K562 (cell line): ENCODE results near the gene NGDN. TPM values are rescaled to one million over a fixed set of nuclear protein-coding genes. Genes with fewer than 3 reads are reported as not detected.

Experiments used
- ATAC-seq: fragments of 200-7000 bp; cut with Tn5 transposase; 3 replicates; pipeline ENCODE4 v1.9.1; 2020; ENCODE audit warnings: moderate library complexity
- BruUV-seq: library from RNA; stranded (reverse); fragments of 400-500 nt; replicated peaks from 2 replicates; lab custom pipeline; 2021; lab: Mats Ljungman, UMichigan
- CTCF ChIA-PET: fragments of 300-600 bp; formaldehyde crosslinking; extraction: SDS; loops from one replicate; lab custom pipeline; 2021; ENCODE audit warnings: low intra/inter-chr PET ratio; lab: Yijun Ruan, JAX
- POLR2A ChIA-PET: fragments of 300-600, 350-650 bp; sonication (Branson Sonifier 250); formaldehyde crosslinking; extraction: SDS; loops from one replicate; lab custom pipeline; 2021; ENCODE audit warnings: antibody characterized with exemption, inconsistent platforms; lab: Yijun Ruan, JAX
- DNase-seq, 4 experiments: peaks; one replicate each; pipeline versions ENCODE4 v3.0.0 to v3.0.0-alpha.2; 2011 to 2018; ENCODE audit warnings: low spot score in 3 of 4, mixed read lengths in 3 of 4; ENCODE audit errors: extremely low read depth in 1 of 4
- FAIRE-seq: peaks from 2 replicates; lab custom pipeline; 2011; peaks lifted over from hg19 to GRCh38; lab: Jason Lieb, UNC
- H2AFZ ChIP-seq: 2 replicates; pipeline ENCODE4 v1.6.0; 2011; ENCODE audit warnings: low read depth, low read length, control low read depth, inconsistent platforms
- H3K27ac ChIP-seq: fragments of 200-600 bp; 3 replicates; pipeline ENCODE4 v1.8.0; 2011; ENCODE audit warnings: low read depth, mild to moderate bottlenecking, control low read depth, inconsistent platforms, low read length, moderate library complexity, mixed read lengths; ENCODE audit errors: extremely low read depth
- H3K27me3 ChIP-seq, 2 experiments: fragments of 300-600 bp in 1 of 2; 2 replicates in 1 of 2; 3 replicates in 1 of 2; pipeline versions ENCODE4 v1.6.0 to v1.8.0; 2011; ENCODE audit warnings: inconsistent platforms in 2 of 2, low read length in 2 of 2, mild to moderate bottlenecking in 1 of 2, mixed read lengths in 1 of 2, moderate library complexity in 1 of 2; ENCODE audit not compliant: control insufficient read depth in 2 of 2, insufficient read depth in 2 of 2
- H3K36me3 ChIP-seq: fragments of 300-600 bp; 3 replicates; pipeline ENCODE4 v1.8.0; 2011; ENCODE audit warnings: mild to moderate bottlenecking, low read length, inconsistent platforms; ENCODE audit not compliant: control insufficient read depth, insufficient read depth
- H3K4me1 ChIP-seq, 2 experiments: fragments of 200-600 bp in 1 of 2; replicated peaks in 1 of 2; 2 replicates in 1 of 2; 3 replicates in 1 of 2; pipeline versions ENCODE4 v1.5.1 to v1.8.0; 2011; ENCODE audit warnings: inconsistent platforms in 2 of 2, low read length in 2 of 2, mild to moderate bottlenecking in 1 of 2, mixed read lengths in 1 of 2, moderate library complexity in 1 of 2; ENCODE audit not compliant: control insufficient read depth in 2 of 2, insufficient read depth in 2 of 2
- H3K4me2 ChIP-seq: 2 replicates; pipeline ENCODE4 v1.6.1; 2011; ENCODE audit warnings: low read length, control low read depth, inconsistent platforms, mixed read lengths; ENCODE audit not compliant: insufficient read depth
- H3K4me3 ChIP-seq: fragments of 200-600 bp; sonication (generic), shearing (Covaris generic); 2 replicates; pipeline ENCODE4 v1.5.1; 2016; ENCODE audit warnings: control low read depth, inconsistent platforms
- H3K79me2 ChIP-seq: fragments of 200-600 bp; 3 replicates; pipeline ENCODE4 v1.8.0; 2011; ENCODE audit warnings: low read length, inconsistent platforms; ENCODE audit not compliant: control insufficient read depth, insufficient read depth
- H3K9ac ChIP-seq, 2 experiments: 2 replicates each; pipeline versions ENCODE4 v1.6.0 to v1.6.1; 2011; ENCODE audit warnings: low read depth in 2 of 2, low read length in 2 of 2, control low read depth in 1 of 2, inconsistent platforms in 1 of 2, mild to moderate bottlenecking in 1 of 2, mixed read lengths in 1 of 2; ENCODE audit not compliant: insufficient read depth in 1 of 2
- H3K9me1 ChIP-seq: one replicate; pipeline ENCODE4 v1.6.0; 2011; ENCODE audit warnings: inconsistent platforms, mild to moderate bottlenecking, low read length, moderate library complexity; ENCODE audit not compliant: control insufficient read depth, insufficient read depth
- H3K9me3 ChIP-seq: replicated peaks from 2 replicates; pipeline ENCODE4 v1.5.1; 2011; ENCODE audit warnings: low read depth, low read length, inconsistent platforms; ENCODE audit not compliant: control insufficient read depth, insufficient read depth
- H4K20me1 ChIP-seq: replicated peaks from 2 replicates; pipeline ENCODE4 v1.6.1; 2011; ENCODE audit warnings: low read length, inconsistent platforms, mixed read lengths; ENCODE audit not compliant: control insufficient read depth, insufficient read depth
- CSDE1 ChIP-seq, 2 experiments: fragments of 450-650 bp; IDR thresholded peaks; 2 replicates each; pipeline ENCODE4 v1.6.1; 2016; ENCODE audit warnings: mild to moderate bottlenecking in 1 of 2
- DMBX1 ChIP-seq: fragments of 250-450 bp; sonication (Bioruptor Pico); IDR thresholded peaks from 2 replicates; pipeline ENCODE4 v1.8.0; 2022; ENCODE audit warnings: inconsistent platforms, mild to moderate bottlenecking, moderate library complexity, borderline replicate concordance
- ZBTB17 ChIP-seq: fragments of 450-650 bp; formaldehyde crosslinking; IDR thresholded peaks from 2 replicates; pipeline ENCODE4 v1.4.0; 2020; ENCODE audit warnings: mild to moderate bottlenecking
- ZNF431 ChIP-seq: sonication (generic); formaldehyde crosslinking; IDR thresholded peaks from 2 replicates; pipeline ENCODE4 v1.8.0; 2022; ENCODE audit warnings: mild to moderate bottlenecking, missing genetic modification reagents
- ZNF551 ChIP-seq: fragments of 250-450 bp; sonication (Bioruptor Pico); IDR thresholded peaks from 2 replicates; pipeline ENCODE4 v1.5.0; 2021; ENCODE audit warnings: mild to moderate bottlenecking, moderate library complexity
- WGBS: fragments of 100-300 bp; shearing (Covaris generic); methylation state at CpG from one replicate; pipeline ENCODE4 v1.1.6; 2016; ENCODE audit warnings: low coverage, mixed read lengths; ENCODE audit not compliant: insufficient coverage; ENCODE audit errors: missing lambda C conversion rate; 5-methylcytosine and 5-hydroxymethylcytosine counted together
- in situ Hi-C: fragments of 300-500 bp; cut with MboI; formaldehyde crosslinking; loops from 4 replicates; pipeline ENCODE4 v1.15.0; 2018; ENCODE audit warnings: inconsistent platforms, mixed read lengths
- intact Hi-C: fragments of 100-400 bp; cut with micrococcal nuclease; formaldehyde crosslinking; loops from 2 replicates; pipeline ENCODE4 v1.14.2; 2022
- polyA plus RNA-seq, 8 experiments: library from polyadenylated mRNA; depleted of rRNA in 4 of 8; stranded (reverse) in 5 of 8; unstranded in 3 of 8; fragments of >200 nt; fragmentation: Nextera tagmentation in 2 of 8; fragmentation: Illumina TruSeq in 1 of 8; extraction: Ambion mirVana in 2 of 8; extraction: Trizol in 1 of 8; gene quantifications; 2 replicates each; pipeline versions ENCODE4 v1.2.1 to v1.2.3, GENCODE V29; 2011 to 2014; ENCODE audit warnings: inconsistent platforms in 1 of 8, missing spikeins in 1 of 8
- total RNA-seq, 7 experiments: library from RNA; depleted of rRNA in 6 of 7; stranded (reverse); fragments of >200 nt in 6 of 7; fragmentation: Illumina TruSeq in 2 of 7; extraction: Trizol in 2 of 7; gene quantifications; 2 replicates each; pipeline versions ENCODE4 v1.2.1 to v1.2.3, GENCODE V29; 2011 to 2021; ENCODE audit warnings: low replicate concordance in 1 of 7

NGDN gene
- total and polyA plus RNA-seq, 9 of the 15 experiments (the other 6 are each of a cell fraction or from before 2014, with no cell fraction given) = 42.9 to 195 (median 74.9) TPM

GRCh38 chr14:23522643-23523198 is 53.2 kb downstream of the NGDN start:
- no peak for TF ChIP-seq CSDE1 (IDR thresholded peaks at IDR 0.05)
- TF ChIP-seq DMBX1 (CRISPR knock-in tag) = no peak
- no peak for TF ChIP-seq ZNF431 (CRISPR knock-in tag)
- TF ChIP-seq ZBTB17 (CRISPR knock-in tag) = no peak
- TF ChIP-seq ZNF551 (CRISPR knock-in tag) = no peak
- no peaks in the 10 kb centered on the region for H3K79me2 ChIP-seq
- peaks cover 0 to 6% of the 10 kb centered on the region in 2 experiments; a peak in 2 of 5 replicates for H3K4me1 ChIP-seq
- BruUV-seq = no TSS peak
- no peaks in the 10 kb centered on the region for H3K9me3 ChIP-seq
- no peak for FAIRE-seq
- no peaks in the 10 kb centered on the region for H3K9me1 ChIP-seq
- no peak for DNase-seq
- intact Hi-C loops (no loop called here), in situ Hi-C loops (no loop called here)
- WGBS = no CpG with 5 or more reads among the region's 9 CpGs
- H3K27me3 ChIP-seq = peaks cover 2 to 54% of the 10 kb centered on the region in 2 experiments; a peak in 3 of 5 replicates
- H3K4me3 ChIP-seq = no peak overlapping the region
- no peak overlapping the region for H2AFZ ChIP-seq
- H3K9ac ChIP-seq = no peak overlapping the region
- no peak overlapping the region for H3K4me2 ChIP-seq
- no peaks in the 10 kb centered on the region; the same call in 1 of the 2 replicates for H4K20me1 ChIP-seq
- no peaks in the 10 kb centered on the region for H3K36me3 ChIP-seq
- H3K27ac ChIP-seq = no peak overlapping the region
- ChIA-PET CTCF (no interaction called here), POLR2A (interaction anchor here (0.6 kb wide), 1 partner anchor 76 kb away, joined by 3 read pairs; no protein-coding TSS in a partner anchor)
- ATAC-seq = no peak
